ENCODE data around the gene SLC39A3.

The SLC39A3 gene

GRCh38 chr19:2683430-2684003 lies 56.3 kb downstream of the SLC39A3 start:
- Histone ChIP-seq H3K9ac (ENCODE audit: insufficient read length) (no peak overlapping the region), H3K27ac (no peak overlapping the region), H3K9me3 (ENCODE audit: low read depth, low read length) (no peaks in the 10 kb centered on the region), H3K36me3 (ENCODE audit: insufficient read depth, low read length) (no peaks in the 10 kb centered on the region), H3K4me3 (no peak overlapping the region)
- DNase-seq (ENCODE audit: low read depth, low spot score): no peak
- TF ChIP-seq POLR2AphosphoS5 (IDR thresholded peaks at IDR 0.05; ENCODE audit: borderline replicate concordance, low read depth, low read length) (no peak), EZH2 (IDR thresholded peaks at IDR 0.05) (no peak), FOXP2 (optimal IDR thresholded peaks at IDR 0.05; ENCODE audit: control extremely low read depth, extremely low read length, insufficient read depth) (no peak)

Measured in SK-N-MC (cell line).